ENCODE data around the gene SDK2. TPM values are rescaled to one million over a fixed set of nuclear protein-coding genes. Genes with fewer than 3 reads are reported as not detected.

Gene SDK2
- total and polyA plus RNA-seq, 2 donors from 2014 or later = 0.37 to 2.4 TPM

DNA sequence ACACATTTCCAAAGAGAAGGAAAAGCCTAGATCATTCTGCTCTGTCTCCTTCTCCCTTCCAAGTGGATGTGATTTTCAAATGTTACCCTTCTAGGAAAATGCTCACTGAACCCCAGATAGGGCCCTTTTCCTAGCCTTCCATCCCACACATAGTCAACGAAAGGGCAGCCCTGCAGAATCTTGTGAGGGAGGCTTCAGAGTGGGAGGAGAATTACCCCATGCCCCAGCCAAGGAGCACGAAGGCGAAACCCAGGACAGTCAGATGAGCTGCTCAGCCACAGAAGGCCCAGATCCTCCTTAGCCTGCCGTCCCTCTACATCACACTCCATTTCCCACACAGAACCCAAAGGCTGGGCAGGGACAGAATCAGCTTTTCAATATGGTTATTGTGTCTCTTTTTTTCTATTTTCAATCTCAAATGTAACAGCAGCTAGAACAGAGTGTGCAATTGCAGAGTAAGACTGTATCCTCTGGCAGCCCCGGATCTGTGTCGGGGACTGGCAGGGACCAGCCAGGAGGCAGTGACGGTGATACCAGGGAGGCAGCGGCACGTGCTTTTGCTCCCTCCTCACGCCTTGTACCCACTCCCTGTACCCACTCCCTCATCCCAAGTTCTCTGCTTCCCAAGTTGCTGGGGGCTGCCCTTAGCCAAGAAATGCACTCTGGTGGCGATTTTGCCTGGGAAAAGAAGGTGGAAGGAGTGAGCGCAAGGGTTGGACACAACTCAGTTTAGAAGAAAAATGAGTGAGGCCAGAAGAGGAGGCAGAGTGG, 3.7 kb upstream of the SDK2 start:
- H3K27ac ChIP-seq (ENCODE audit: low read depth in 2 of 2, low read length in 2 of 2) = no peak overlapping the region
- DNase-seq (no peak), FAIRE-seq (no peak)
- H3K4me1 ChIP-seq (ENCODE audit: control insufficient read depth in 2 of 3, insufficient read depth in 2 of 3, low read depth in 1 of 3, low read length in 3 of 3) = peaks cover 0 to 5% (median 0%) of the 10 kb centered on the region in 3 donors
- TF ChIP-seq, protein P1, sequence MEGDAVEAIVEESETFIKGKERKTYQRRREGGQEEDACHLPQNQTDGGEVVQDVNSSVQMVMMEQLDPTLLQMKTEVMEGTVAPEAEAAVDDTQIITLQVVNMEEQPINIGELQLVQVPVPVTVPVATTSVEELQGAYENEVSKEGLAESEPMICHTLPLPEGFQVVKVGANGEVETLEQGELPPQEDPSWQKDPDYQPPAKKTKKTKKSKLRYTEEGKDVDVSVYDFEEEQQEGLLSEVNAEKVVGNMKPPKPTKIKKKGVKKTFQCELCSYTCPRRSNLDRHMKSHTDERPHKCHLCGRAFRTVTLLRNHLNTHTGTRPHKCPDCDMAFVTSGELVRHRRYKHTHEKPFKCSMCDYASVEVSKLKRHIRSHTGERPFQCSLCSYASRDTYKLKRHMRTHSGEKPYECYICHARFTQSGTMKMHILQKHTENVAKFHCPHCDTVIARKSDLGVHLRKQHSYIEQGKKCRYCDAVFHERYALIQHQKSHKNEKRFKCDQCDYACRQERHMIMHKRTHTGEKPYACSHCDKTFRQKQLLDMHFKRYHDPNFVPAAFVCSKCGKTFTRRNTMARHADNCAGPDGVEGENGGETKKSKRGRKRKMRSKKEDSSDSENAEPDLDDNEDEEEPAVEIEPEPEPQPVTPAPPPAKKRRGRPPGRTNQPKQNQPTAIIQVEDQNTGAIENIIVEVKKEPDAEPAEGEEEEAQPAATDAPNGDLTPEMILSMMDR (IDR thresholded peaks at IDR 0.05; ENCODE audit: borderline replicate concordance, extremely low read depth, insufficient read depth) = no peak
- no peaks in the 10 kb centered on the region for H3K9me3 ChIP-seq (ENCODE audit: control insufficient read depth in 2 of 3, insufficient read depth in 1 of 3, low read length in 3 of 3)
- no peaks in the 10 kb centered on the region for H3K36me3 ChIP-seq (ENCODE audit: control insufficient read depth in 2 of 3, insufficient read depth in 3 of 3, low read length in 3 of 3)
- no peak overlapping the region for H3K9ac ChIP-seq (ENCODE audit: low read length in 3 of 3)
- no peak overlapping the region for H3K4me3 ChIP-seq (ENCODE audit: low read length in 3 of 3)
- no peaks in the 10 kb centered on the region for H3K27me3 ChIP-seq (ENCODE audit: control insufficient read depth, insufficient read depth, low read length)
- intact Hi-C loops (cut with DNase I) = no loop called here

DNA sequence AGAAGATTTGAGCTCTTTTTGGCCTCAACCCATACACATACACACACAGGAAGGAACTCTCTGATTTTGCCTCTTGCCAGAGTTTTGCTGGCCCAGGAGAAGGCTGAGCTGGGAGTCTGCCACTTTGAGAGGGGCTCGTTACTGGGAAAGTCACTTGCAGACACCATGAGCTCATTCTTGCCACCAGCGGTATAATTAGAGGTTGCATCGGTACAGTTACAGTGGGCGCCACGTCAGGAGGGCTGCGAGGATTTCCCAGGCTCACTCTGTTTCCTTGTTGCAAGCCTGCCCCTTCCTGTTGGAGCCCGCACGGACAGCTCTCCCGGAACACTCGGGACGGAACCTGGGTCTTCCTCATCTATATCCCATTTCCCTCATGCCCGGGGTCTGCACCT, 3.1 kb upstream of the SDK2 start:
- H3K9me3 ChIP-seq (ENCODE audit: control insufficient read depth in 2 of 3, insufficient read depth in 1 of 3, low read length in 3 of 3) = no peaks in the 10 kb centered on the region
- intact Hi-C loops (cut with DNase I) = no loop called here
- H3K27me3 ChIP-seq (ENCODE audit: control insufficient read depth, insufficient read depth, low read length) = no peaks in the 10 kb centered on the region
- no peaks in the 10 kb centered on the region for H3K36me3 ChIP-seq (ENCODE audit: control insufficient read depth in 2 of 3, insufficient read depth in 3 of 3, low read length in 3 of 3)
- no peak overlapping the region for H3K9ac ChIP-seq (ENCODE audit: low read length in 3 of 3)
- H3K27ac ChIP-seq (ENCODE audit: low read depth in 2 of 2, low read length in 2 of 2) = no peak overlapping the region
- peaks cover 0 to 5% (median 0%) of the 10 kb centered on the region in 3 donors for H3K4me1 ChIP-seq (ENCODE audit: control insufficient read depth in 2 of 3, insufficient read depth in 2 of 3, low read depth in 1 of 3, low read length in 3 of 3)
- no peak for DNase-seq
- no peak for FAIRE-seq
- H3K4me3 ChIP-seq (ENCODE audit: low read length in 3 of 3) = no peak overlapping the region
- TF ChIP-seq, protein P1 (IDR thresholded peaks at IDR 0.05; ENCODE audit: borderline replicate concordance, extremely low read depth, insufficient read depth) = no peak

DNA sequence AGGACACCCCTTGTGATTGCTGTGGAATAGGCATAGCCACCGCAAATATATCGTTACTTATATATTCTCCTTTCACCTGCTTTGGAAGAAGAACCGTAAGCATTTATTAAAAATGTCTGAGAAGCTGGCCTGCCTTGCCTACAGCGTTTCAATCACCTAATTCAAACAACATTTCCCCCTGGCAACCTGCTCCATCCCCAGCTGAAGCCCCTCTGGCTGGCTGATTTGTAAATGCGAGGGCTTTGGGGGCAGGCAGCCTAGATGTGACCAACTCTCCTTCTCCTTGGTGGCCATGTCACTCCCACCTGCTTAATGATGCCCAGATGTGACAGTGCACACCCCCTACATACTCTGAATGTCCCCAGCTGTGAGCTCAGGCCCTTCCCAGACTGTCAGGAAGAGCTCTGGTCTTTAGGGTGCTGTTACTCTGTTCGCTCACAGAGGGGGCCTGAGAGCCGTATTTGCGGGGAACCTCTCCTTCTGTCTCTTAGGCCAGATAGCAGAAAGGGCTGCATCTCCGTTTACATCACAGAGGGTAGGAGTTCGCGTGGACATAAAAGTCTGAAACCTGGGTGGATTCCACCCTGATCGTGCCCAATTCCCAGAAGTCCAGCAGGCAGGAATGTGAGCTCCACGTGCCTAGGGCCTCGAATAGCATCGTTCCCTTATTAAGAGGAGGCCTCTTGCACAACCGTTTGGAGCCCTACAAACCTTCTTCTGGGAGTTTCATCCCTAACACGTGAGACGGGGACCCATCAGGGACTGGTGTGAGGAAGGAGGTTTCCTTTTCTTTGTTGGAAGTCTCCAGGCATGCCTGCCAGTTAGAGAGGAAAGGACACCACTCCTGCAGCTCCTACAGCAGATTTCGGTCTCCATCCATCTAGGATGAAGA, 2.4 kb upstream of the SDK2 start:
- H3K9ac ChIP-seq (ENCODE audit: low read length in 3 of 3) = no peak overlapping the region
- peak in 3 of 5 donors; percentile 59 to 78 (median 61) for DNase-seq
- no peaks in the 10 kb centered on the region for H3K9me3 ChIP-seq (ENCODE audit: control insufficient read depth in 2 of 3, insufficient read depth in 1 of 3, low read length in 3 of 3)
- TF ChIP-seq, protein P1 (IDR thresholded peaks at IDR 0.05; ENCODE audit: borderline replicate concordance, extremely low read depth, insufficient read depth) = no peak
- H3K36me3 ChIP-seq (ENCODE audit: control insufficient read depth in 2 of 3, insufficient read depth in 3 of 3, low read length in 3 of 3) = no peaks in the 10 kb centered on the region
- no peak overlapping the region for H3K4me3 ChIP-seq (ENCODE audit: low read length in 3 of 3)
- intact Hi-C loops (cut with DNase I) = no loop called here
- H3K4me1 ChIP-seq (ENCODE audit: control insufficient read depth in 2 of 3, insufficient read depth in 2 of 3, low read depth in 1 of 3, low read length in 3 of 3) = peaks cover 0 to 5% (median 0%) of the 10 kb centered on the region in 3 donors
- H3K27me3 ChIP-seq (ENCODE audit: control insufficient read depth, insufficient read depth, low read length) = no peaks in the 10 kb centered on the region
- FAIRE-seq = no peak
- no peak overlapping the region for H3K27ac ChIP-seq (ENCODE audit: low read depth in 2 of 2, low read length in 2 of 2)

Data from kidney (tissue), 14 donors.